NCI-H1930 (cell line): Measurements from ENCODE around the gene TMBIM6.
A peak's percentile ranks its signal among the peaks of the same experiment; 100 is the strongest.
"Not testable (repeated sequence)": the region's sequence is repeated elsewhere in the genome, so short reads cannot be mapped to it uniquely, and the experiment has no call there.

Experiments
- DNase-seq, 2 experiments: peaks; one replicate each; lab custom pipeline; 2025; lab: John Stamatoyannopoulos, UW

The TMBIM6 gene

GRCh38 chr12:49740930-49741881 is at the start of gene TMBIM6:
TSS of gene TMBIM6 (plus strand) at chr12:49741557. CDS start at chr12:49752494, 10,937 bp downstream.
- peak; percentile 99 for DNase-seq

GRCh38 chr12:49692851-49693250 is 48.5 kb upstream of the TMBIM6 start:
- DNase-seq, result no peak

- no peak for DNase-seq
Observed at GRCh38 chr12:49693931-49694444, 47.4 kb upstream of the TMBIM6 start.

DNA sequence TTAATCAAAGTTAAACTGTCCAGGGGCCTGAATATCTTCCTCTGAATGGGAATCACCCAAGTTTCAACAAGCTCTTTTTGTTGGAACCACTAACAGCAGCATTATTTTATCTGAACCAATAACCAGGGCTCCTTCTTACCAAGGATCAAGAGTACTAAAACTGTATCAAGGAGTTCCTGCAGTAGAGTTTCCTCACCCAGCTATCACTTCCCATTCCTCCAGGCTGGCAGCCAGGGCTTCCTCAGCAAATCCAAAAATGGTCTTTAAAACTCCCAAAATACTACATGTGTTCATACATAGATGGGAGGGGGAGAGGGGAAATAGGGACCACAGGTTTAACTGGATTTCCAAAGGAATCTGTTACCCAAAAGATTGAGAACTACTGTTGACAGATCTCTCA is 44.6 kb upstream of the TMBIM6 start:
- DNase-seq, result no peak

DNA sequence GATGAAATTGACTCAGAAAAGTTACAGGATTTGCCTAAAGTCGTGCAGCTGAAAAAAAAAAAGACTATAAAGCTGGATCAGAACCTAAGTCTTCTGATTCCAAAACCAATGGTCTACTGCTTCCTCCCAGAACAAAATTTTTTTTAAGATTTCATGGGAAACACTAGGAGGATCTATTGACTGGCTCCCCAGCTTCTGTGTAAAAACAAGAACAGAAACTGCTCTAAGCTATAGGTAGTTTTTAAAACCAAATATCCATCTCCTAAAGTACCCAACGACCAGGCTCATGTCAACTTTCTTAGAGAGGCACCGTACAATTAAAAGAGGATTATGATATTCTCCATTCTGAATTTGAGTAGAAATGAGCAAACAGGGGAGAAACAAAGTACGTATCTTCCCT is 43.5 kb upstream of the TMBIM6 start:
- no peak for DNase-seq

- DNase-seq, result no peak
Observed at GRCh38 chr12:49698619-49699545, 42.5 kb upstream of the TMBIM6 start.

DNA sequence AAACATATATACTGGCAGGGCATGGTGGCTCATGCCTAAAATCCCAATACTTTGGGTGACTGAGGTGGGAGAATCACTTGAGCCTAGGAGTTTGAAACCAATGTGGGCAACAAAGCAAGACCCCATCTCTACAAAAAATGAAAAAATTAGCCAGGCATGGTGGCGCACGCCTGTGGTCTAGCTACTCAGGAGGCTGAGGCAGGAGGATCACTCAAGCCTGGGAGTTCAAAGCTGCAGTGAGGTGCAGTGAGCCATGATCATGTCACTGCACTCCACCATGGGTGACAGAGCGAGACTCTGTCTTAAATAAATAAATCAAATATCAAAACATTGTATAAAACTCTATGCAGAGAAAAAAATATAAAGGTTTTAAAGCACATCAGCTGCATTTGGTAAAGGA is 39.3 kb upstream of the TMBIM6 start:
- DNase-seq, result no peak

- DNase-seq, result no peak
Observed at GRCh38 chr12:49702676-49703215, 38.6 kb upstream of the TMBIM6 start.

- DNase-seq, result no peak
Observed at GRCh38 chr12:49703647-49704137, 37.7 kb upstream of the TMBIM6 start.

DNA sequence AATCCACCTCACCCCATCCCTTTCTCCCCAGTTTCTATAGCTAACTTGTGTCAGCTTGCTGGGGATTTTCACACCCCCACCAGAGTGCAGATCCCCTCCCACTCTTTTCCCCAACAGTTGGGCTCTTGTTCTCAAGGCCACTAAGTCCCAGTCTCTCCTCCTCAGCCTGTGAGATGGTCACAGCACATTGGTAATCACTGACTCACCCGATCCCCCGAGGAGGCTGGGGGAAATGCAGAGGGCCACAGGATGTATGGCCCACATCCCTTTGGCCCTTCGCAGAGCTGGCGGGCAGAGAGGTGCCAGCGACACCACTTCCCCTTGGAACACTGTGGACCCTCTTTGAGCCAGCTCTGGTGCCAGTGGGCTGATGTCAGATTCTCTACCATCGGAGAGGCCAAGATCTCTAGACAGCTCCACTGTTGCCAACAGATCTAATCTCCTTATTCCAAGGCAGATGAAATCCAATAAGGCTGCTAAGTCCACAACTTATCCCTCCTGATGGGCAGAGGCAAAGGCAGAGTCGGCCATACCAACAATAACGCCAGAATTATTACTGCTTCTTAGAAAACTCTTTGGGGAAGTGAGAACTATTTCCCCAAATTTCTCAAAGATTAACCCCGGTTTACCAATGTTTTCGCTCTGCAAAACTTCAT is 35.8 kb upstream of the TMBIM6 start:
- DNase-seq, result no peak

DNA sequence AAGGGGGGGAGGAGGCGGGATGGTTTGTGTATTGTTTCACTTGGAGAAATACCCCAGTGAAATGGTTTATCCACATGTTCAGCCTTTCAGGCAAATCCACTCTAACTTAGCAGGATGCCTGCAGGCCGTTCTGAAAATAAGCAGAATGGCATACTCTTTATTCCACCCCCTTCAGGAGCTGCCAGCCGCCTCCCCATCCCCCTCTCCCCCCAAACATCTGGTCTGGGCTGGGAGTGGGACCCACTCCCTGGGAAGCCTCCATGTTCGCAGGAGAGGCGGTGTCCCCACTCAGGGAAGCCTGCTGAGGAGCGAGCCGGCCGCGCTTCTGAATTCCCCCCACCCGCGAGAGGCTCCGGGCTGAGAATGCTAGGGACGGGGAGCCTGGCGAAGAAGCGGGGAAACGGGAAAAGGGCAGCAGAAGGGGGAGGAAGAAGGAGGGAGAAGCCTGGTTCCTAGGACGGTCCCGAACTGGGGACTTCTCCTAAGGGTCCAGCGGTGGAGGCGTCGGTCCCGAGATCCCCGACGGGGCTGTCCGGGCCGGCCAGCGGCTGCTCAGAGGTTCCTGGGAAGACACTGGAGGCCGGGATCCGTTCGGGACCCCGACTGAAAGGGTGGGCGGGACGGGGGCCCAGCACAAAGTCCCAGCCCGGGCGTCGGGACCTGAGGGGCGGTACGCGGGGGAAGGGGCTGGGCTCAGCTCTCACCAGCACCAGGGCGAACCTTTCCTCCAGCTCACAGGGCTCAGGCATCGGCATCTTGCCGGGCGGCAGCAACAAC is 34.8 kb upstream of the TMBIM6 start:
- no peak for DNase-seq

DNA sequence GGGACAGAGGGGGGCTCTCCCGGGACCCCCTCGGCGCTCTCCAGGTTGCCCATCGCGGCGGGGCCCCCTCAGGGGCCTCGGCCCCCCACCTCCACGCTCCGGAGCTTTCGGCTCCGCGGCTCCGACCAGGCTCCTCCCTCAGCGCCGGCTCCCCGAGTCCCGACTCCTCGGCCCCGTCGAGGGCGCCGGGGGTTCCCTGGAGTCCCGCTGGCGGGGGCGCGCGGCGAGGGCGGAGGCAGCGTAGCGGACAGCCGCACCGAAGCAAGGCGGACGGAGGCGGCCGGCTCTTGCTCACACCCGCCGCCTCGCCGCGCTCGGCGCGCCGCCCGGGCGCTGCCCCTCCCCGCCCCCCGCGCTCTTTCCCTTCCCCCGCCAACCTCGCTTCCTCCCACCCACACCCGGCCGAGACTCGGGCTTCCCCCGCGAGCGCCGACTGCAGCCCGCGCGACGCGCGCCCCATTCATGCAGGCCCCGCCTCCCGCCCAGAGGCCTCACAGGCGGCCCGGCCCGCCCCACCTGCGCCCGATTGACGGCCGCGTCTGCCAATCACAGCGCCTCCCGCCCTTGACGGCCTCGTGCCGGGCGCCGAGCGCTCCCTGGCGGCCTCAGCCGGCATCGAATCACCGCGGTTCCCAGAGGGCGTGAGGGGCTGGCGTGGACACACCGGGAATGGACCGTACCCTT is 34.1 kb upstream of the TMBIM6 start, which contains the start of gene FMNL3:
Gene FMNL3 (minus strand): TSS at position 278 of the 684 bp plus-strand sequence. CDS start 225 bp downstream, at position 53.
- peak; percentile 79 to 90 for DNase-seq

DNA sequence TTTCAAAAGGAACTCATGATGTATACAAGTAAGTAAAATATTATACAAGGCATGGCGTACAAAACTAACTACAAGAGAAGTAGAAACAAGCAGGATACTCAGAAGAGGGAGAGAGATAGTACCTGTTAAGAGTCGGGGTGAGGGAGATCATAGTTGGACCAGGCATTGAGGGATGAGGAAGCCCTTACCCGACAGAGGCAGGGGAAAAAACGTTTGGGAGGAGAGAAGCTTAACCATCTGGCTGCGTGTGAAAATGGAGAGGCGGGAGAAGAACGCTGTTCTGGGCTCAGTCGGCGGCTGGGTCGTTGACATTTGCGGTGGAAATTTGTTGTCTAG is 33.6 kb upstream of the TMBIM6 start:
- no peak for DNase-seq

- no peak for DNase-seq
Observed at GRCh38 chr12:49708851-49709250, 32.5 kb upstream of the TMBIM6 start.

- not testable (repeated sequence) for DNase-seq
Observed at GRCh38 chr12:49713952-49714351, 27.4 kb upstream of the TMBIM6 start.

GRCh38 chr12:49716553-49716952 is 24.8 kb upstream of the TMBIM6 start:
- DNase-seq, result no peak

DNA sequence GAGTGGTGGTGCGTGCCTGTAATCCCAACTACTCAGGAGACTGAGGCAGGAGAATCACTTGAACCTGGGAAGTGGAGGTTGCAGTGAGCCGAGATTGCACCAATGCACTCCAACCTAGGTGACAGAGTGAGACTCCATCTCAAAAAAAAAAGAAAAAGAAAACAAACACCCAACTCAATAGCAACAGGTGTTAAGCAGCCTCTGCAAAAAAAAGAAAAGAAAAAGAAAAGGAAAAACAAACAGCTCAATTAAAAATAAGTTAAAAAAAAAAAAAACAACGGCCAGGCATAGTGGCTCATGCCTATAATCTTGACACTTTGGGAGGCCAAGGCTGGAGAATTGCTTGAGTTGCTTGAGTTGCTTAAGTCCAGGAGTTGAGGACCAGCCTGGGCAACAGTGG is 23.6 kb upstream of the TMBIM6 start:
- DNase-seq, result not testable (repeated sequence)

DNA sequence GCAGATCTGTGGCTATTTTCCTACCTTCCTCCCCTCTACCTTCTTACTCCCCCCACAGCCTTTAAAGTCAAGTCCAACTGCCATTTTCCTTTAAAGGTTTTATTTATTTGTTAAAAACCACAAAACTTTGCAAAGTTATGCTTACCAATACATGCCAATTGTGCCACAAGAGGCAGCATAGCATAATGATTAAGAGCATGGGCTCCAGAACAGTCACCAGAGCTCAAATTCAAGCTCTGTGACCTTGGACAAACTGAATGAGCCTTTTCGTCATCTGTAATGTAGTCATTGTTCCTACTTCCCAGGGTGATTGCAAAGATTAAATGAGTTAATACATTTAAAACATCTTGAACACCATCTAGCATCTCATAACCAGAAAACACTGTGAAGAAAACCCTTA is 21.1 kb upstream of the TMBIM6 start:
- no peak for DNase-seq

DNA sequence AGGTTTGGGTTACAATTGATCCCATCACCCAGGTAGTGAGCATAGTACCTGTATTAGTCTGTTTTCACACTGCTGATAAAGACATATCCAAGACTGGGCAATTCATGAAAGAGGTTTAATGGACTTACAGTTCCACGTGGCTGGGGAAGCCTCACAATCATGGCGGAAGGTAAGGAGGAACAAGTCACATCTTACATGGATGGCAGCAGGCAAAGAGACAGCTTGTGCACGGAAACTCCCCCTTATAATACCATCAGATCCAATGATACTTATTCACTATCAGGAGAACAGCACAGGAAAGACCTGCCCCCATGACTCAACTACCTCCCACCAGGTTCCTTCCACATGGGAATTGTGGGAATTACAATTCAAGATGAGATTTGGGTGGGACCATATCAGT is 20.0 kb upstream of the TMBIM6 start:
- not testable (repeated sequence) for DNase-seq

DNA sequence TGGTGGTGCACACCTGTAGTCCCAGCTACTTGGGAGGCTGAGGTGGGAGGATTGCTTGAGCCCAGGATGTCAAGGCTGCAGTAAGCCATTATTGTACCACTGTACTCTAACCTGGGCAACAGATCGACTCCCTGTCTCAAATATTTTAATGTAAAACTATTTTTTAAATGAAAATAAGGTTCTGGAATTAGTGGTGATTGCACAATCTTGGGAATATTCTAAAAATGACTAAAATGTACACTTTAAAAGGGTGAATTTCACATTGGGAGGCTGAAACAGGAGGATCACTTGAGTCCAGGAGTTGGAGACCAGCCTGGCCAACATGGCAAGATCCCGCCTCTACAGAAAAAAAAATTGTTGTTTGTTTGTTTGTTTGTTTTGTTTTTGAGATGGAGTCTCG is 12.9 kb upstream of the TMBIM6 start:
- no peak for DNase-seq
